Measurements from ENCODE around the gene TSPAN5. TPM values are rescaled to one million over a fixed set of nuclear protein-coding genes. Genes with fewer than 3 reads are reported as not detected.

Gene TSPAN5
- total RNA-seq, 2 donors from 2014 or later, result 7.9 to 48.5 TPM

DNA sequence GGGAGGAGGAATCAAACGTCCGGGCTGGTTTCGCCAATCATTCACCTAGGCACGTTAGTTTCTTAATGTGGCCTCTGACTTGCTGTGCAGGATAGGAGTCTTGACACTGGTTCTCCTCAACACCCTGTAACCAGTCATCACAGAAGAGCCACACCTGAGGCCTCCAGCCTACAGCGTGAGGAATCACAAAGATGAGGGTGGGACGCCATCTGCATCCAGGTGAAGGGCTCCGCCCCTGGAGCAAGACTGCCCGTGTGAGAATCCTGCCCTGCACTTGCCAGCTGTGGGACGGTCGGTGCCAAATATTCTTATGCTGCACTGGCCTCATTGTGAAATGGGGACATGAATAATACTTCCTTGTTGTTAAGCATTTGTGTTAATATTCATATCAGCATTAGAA lies 35.7 kb upstream of the TSPAN5 start:
- 85% methylated on average over 10 of the region's 10 CpGs for WGBS
- no peaks in the 10 kb centered on the region for H3K36me3 ChIP-seq
- intact Hi-C loops (cut with DNase I), result no loop called here
- H3K27ac ChIP-seq, result no peak overlapping the region
- no peaks in the 10 kb centered on the region for H3K4me1 ChIP-seq (replicated peaks)
- H3K27me3 ChIP-seq (replicated peaks; ENCODE audit: insufficient read depth), result no peaks in the 10 kb centered on the region
- DNase-seq (ENCODE audit: low spot score), result no peak
- no peaks in the 10 kb centered on the region for H3K9me3 ChIP-seq
- TF ChIP-seq POLR2AphosphoS5 (IDR thresholded peaks at IDR 0.05) (no peak), POLR2A (IDR thresholded peaks at IDR 0.05) (no peak)
- TF ChIP-seq, protein P1, sequence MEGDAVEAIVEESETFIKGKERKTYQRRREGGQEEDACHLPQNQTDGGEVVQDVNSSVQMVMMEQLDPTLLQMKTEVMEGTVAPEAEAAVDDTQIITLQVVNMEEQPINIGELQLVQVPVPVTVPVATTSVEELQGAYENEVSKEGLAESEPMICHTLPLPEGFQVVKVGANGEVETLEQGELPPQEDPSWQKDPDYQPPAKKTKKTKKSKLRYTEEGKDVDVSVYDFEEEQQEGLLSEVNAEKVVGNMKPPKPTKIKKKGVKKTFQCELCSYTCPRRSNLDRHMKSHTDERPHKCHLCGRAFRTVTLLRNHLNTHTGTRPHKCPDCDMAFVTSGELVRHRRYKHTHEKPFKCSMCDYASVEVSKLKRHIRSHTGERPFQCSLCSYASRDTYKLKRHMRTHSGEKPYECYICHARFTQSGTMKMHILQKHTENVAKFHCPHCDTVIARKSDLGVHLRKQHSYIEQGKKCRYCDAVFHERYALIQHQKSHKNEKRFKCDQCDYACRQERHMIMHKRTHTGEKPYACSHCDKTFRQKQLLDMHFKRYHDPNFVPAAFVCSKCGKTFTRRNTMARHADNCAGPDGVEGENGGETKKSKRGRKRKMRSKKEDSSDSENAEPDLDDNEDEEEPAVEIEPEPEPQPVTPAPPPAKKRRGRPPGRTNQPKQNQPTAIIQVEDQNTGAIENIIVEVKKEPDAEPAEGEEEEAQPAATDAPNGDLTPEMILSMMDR (IDR thresholded peaks at IDR 0.05), result no peak
- H3K4me3 ChIP-seq, result no peak overlapping the region

DNA sequence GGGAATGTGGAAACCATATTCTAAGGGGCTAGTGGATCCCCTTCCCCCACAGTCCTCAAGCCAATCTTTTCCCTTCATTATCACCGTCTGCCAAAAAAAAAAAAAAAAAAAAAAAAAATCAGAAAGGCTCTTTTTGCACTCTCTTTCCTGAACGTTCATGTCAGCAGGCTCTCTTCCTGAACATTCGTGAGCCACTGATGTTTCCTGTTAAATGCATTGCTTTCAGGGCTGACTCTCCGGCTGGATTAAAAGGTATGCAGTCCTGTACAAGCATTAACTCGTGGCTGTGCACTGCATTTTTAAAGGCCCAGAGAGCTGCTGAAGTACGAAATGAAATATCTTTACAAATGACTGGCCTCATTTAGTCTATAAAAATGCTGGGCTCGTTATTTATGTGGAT lies 34.0 kb upstream of the TSPAN5 start:
- Histone ChIP-seq H3K27ac (no peak overlapping the region), H3K4me3 (no peak overlapping the region), H3K36me3 (no peaks in the 10 kb centered on the region), H3K4me1 (replicated peaks) (no peaks in the 10 kb centered on the region), H3K27me3 (replicated peaks; ENCODE audit: insufficient read depth) (no peaks in the 10 kb centered on the region), H3K9me3 (no peaks in the 10 kb centered on the region)
- DNase-seq (ENCODE audit: low spot score), result no peak
- 34% methylated on average over 7 of the region's 7 CpGs for WGBS
- TF ChIP-seq, protein P1 (IDR thresholded peaks at IDR 0.05), result no peak
- TF ChIP-seq POLR2AphosphoS5 (IDR thresholded peaks at IDR 0.05), result no peak
- no peak for TF ChIP-seq POLR2A (IDR thresholded peaks at IDR 0.05)
- intact Hi-C loops (cut with DNase I), result no loop called here

DNA sequence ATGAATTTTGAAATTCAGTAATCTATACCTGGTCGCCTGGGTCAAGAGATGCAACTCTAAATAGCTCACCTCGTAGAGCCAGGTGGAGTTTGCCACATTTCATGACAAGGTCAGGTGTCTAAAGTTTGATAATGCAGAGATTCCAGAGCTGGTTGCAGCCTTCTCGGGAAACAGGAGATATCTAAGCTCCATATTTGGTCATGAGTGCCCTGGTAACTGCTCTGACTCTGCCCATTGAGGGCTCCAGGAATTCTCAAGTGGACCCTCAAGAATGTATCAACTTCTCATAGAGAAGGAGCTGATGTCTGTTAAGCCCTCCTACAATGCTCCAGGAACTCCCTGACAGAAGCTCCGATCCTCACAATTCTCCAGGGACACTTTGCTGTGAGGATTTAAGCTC lies 33.2 kb upstream of the TSPAN5 start:
- no peaks in the 10 kb centered on the region for H3K27me3 ChIP-seq (replicated peaks; ENCODE audit: insufficient read depth)
- no peaks in the 10 kb centered on the region for H3K9me3 ChIP-seq
- intact Hi-C loops (cut with DNase I), result no loop called here
- no peak overlapping the region for H3K27ac ChIP-seq
- TF ChIP-seq, protein P1 (IDR thresholded peaks at IDR 0.05), result no peak
- TF ChIP-seq POLR2A (IDR thresholded peaks at IDR 0.05), result no peak
- no peak for TF ChIP-seq POLR2AphosphoS5 (IDR thresholded peaks at IDR 0.05)
- H3K4me1 ChIP-seq (replicated peaks), result no peaks in the 10 kb centered on the region
- no peaks in the 10 kb centered on the region for H3K36me3 ChIP-seq
- no peak overlapping the region for H3K4me3 ChIP-seq
- DNase-seq (ENCODE audit: low spot score), result no peak
- 91% methylated on average over 4 of the region's 4 CpGs for WGBS

DNA sequence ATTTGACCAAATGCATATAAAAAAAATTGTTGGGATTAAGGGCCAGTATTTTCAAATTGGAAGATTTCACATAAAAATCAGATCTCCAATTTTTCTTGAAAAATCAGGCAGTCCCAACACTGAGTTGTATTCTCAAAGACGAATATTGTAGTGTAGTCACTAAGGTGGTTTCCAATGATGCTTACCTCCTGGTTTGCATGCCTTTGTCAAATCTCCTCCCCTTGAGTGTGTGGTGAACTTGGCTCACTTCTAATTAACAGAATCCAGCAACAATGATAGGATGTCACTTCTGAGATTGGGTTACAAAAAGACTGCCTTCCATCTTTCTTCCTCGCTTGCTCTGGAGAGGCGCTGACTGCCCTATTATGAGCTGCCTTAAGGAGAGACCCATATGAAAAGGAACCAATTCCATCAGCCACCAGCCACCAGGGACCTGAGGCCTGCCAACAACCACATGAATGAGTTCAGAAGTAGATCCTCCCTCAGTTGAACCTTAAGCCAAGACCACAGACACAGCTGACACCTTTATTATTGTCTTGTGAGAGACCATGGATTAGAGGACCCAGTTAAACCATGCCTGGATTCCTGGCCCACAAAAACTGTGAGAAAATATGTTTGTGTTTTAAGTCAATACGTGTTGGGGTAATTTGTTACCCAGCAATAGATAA lies 31.2 kb upstream of the TSPAN5 start:
- 93% methylated on average over 4 of the region's 4 CpGs for WGBS
- no peaks in the 10 kb centered on the region for H3K36me3 ChIP-seq
- H3K4me3 ChIP-seq, result no peak overlapping the region
- H3K27me3 ChIP-seq (replicated peaks; ENCODE audit: insufficient read depth), result no peaks in the 10 kb centered on the region
- no peaks in the 10 kb centered on the region for H3K9me3 ChIP-seq
- TF ChIP-seq, protein P1 (IDR thresholded peaks at IDR 0.05), result no peak
- no peak for TF ChIP-seq POLR2A (IDR thresholded peaks at IDR 0.05)
- no peak for TF ChIP-seq POLR2AphosphoS5 (IDR thresholded peaks at IDR 0.05)
- DNase-seq (ENCODE audit: low spot score), result no peak
- H3K27ac ChIP-seq, result no peak overlapping the region
- H3K4me1 ChIP-seq (replicated peaks), result no peaks in the 10 kb centered on the region
- intact Hi-C loops (cut with DNase I), result no loop called here

Measured in prostate gland (tissue), 2 donors.